ENCODE results near the gene UBA1.

The UBA1 gene

GRCh38 chrX:47169726-47170515 lies 23.7 kb upstream of the UBA1 start:
- DNase-seq (ENCODE audit: low read depth, low spot score) = no peak

- no peak for DNase-seq (ENCODE audit: low read depth, low spot score)
These were observed 22.6 kb upstream of the UBA1 start for GRCh38 chrX:47170861-47171692.

- no peak for DNase-seq (ENCODE audit: low read depth, low spot score)
These were observed 21.6 kb upstream of the UBA1 start for GRCh38 chrX:47171996-47172395.

GRCh38 chrX:47172549-47172948 lies 21.1 kb upstream of the UBA1 start:
- DNase-seq (ENCODE audit: low read depth, low spot score) = no peak

GRCh38 chrX:47172971-47173792 lies 20.4 kb upstream of the UBA1 start:
- DNase-seq (ENCODE audit: low read depth, low spot score) = no peak

GRCh38 chrX:47174376-47174775 lies 19.3 kb upstream of the UBA1 start:
- DNase-seq (ENCODE audit: low read depth, low spot score) = no peak

GRCh38 chrX:47174846-47175587 lies 18.6 kb upstream of the UBA1 start:
- DNase-seq (ENCODE audit: low read depth, low spot score) = no peak

- DNase-seq (ENCODE audit: low read depth, low spot score) = no peak
These were observed 18.0 kb upstream of the UBA1 start for GRCh38 chrX:47175588-47175980.

- DNase-seq (ENCODE audit: low read depth, low spot score) = no peak
These were observed 17.4 kb upstream of the UBA1 start for GRCh38 chrX:47176101-47176740.

- DNase-seq (ENCODE audit: low read depth, low spot score) = no peak
These were observed 16.6 kb upstream of the UBA1 start for GRCh38 chrX:47177079-47177478.

- no peak for DNase-seq (ENCODE audit: low read depth, low spot score)
These were observed 15.3 kb upstream of the UBA1 start for GRCh38 chrX:47178337-47178736.

GRCh38 chrX:47179221-47179927 lies 14.3 kb upstream of the UBA1 start:
- DNase-seq (ENCODE audit: low read depth, low spot score) = no peak

GRCh38 chrX:47179928-47180255 lies 13.7 kb upstream of the UBA1 start:
- DNase-seq (ENCODE audit: low read depth, low spot score) = no peak

- DNase-seq (ENCODE audit: low read depth, low spot score) = no peak
These were observed 13.3 kb upstream of the UBA1 start for GRCh38 chrX:47180346-47180745.

- DNase-seq (ENCODE audit: low read depth, low spot score) = no peak
These were observed 12.3 kb upstream of the UBA1 start for GRCh38 chrX:47181301-47181700.

- DNase-seq (ENCODE audit: low read depth, low spot score) = no peak
These were observed 11.4 kb upstream of the UBA1 start for GRCh38 chrX:47182106-47182700.

GRCh38 chrX:47184486-47184885 lies 9.1 kb upstream of the UBA1 start:
- no peak for DNase-seq (ENCODE audit: low read depth, low spot score)

- DNase-seq (ENCODE audit: low read depth, low spot score) = no peak
These were observed 8.4 kb upstream of the UBA1 start for GRCh38 chrX:47185241-47185640.

- no peak for DNase-seq (ENCODE audit: low read depth, low spot score)
These were observed 7.4 kb upstream of the UBA1 start for GRCh38 chrX:47186096-47186740.
